Stimulated activated CD8-positive, alpha-beta memory T cell treated with anti-CD3 and anti-CD28 coated beads, Interleukin-7, amount 100 ng/mL, for 1 hour (primary cell): Measurements from ENCODE around the gene F7.

ENCODE experiments used
- DNase-seq, 2 donors: peaks; one replicate each; pipeline ENCODE4 v3.0.0-alpha.2; 2020; ENCODE audit warnings: low read depth in 2 of 2

The F7 gene

DNA sequence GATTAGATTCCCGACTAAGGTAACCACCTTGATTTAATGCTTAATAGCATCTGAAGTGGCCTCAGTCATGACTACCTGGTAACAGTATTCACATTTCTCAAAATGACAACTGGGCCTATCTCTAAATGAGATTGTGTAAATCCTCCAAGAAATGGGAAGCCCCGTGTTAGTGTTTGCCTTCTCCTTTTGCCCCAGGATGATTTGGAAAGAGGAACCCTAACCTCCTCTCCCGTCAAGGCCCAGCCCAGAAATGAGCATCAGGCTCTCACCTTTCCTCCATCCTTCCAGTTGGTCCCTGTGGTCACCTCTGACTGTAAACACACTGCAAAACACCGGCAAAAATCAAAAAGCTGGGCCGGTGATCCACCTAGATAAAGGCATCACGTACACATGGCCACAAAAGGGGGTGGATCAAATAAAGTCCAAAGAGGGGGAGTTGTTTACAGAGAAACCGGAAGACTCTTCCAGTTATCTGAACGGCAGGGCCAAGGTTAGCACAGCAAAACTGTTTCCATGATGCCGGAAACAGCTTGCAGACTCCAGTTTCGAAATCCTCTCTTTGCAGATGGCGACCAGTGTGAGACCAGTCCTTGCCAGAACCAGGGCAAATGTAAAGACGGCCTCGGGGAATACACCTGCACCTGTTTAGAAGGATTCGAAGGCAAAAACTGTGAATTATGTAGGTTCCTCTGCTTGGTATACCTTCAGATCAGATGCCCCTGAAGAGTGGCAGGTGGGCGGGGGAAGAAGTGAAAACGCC is 33.4 kb downstream of the F7 start:
- DNase-seq = no peak

DNA sequence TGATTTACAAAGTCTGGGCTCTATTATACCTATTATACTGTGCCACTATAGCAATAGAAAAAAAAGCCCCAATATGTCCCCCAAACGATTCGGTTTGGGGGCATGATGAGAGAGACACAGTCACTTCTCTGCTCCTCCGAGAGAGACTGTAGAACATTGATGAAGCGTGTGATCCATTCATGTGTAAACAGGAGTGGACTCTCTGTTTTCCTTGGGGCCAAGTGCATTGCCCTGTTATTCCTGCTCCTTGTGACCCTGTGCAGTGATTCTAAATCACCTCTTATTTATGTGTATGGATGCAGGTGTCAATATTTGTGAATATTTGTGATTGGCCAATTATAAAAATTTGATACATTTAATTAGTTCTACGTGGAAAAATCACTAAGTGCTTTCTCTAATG is 34.0 kb downstream of the F7 start:
- DNase-seq = no peak

DNA sequence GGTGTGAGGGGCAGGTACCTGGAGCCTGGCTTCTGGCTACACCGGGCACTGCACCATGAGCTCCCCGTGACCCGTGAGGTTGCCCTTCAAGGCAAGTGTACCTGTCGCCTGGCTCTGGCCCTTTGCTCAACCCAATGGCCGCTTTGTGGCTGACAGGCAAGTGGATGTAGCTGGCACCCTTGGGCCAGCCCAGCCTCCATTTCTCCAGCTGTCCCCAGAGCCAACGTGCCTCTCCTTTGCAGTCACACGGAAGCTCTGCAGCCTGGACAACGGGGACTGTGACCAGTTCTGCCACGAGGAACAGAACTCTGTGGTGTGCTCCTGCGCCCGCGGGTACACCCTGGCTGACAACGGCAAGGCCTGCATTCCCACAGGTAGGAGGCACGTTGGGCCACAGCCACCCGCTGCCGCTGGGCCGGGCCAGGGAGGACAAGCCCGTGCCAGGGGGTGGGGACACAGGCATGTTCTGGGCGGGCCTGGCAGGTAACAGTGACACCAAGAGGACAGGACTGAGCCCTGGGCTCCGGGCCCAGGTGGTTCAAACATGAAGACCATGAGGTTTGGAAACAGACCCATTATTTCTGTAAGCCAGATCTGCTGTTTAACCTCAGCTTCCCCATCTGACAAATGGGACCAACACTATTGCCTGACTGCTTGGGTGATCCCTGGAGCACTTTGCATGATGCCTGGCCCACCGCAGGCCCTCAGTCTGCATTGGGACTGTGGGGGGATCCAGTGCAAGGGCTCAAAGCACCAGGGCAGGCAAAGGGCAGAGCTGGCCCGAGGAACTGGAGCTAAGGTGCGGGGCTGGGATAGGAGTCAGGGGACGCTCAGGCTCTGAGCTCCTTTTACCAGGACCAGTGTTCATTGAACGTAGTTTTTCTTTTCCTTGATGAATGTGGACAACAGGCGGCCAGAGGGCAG is 35.3 kb downstream of the F7 start:
- DNase-seq = no peak

DNA sequence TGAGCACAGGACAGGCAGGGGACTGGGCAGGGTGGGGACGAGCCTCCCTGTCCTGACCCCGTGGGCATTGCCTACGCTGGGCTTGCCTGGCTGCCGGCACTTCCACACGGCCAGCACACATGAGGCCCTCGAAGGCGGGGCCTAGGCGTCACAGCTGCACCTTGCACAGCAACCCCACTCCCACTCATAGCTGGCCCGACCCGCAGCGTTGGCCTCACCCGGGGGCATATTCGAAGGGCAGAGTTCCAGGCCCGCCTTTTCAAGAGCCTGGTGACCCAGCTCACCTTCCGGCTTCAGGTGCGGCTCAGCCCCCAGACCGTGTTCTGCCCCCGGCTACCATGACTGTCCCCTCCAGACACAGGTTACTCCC is 36.0 kb downstream of the F7 start:
- DNase-seq = no peak

DNA sequence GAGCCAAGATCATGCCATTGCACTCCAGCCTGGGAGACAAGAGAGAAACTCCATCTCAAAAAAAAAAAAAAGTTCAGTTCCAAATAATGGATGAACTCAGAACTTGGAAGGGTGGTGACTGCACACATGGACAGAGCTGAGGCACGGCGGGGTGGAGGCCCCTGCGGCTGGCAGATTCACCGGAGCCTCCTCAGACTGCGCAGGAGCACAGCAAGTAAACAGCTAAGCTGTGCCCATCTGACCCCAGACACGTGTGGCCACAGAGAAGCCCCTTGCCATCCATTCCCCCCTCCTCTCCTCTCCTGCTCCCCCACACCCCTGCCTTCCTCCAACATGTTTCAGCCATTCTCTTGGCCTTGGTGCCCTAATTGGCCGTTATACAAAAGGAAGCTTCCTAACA is 37.3 kb downstream of the F7 start:
- DNase-seq = no peak

DNA sequence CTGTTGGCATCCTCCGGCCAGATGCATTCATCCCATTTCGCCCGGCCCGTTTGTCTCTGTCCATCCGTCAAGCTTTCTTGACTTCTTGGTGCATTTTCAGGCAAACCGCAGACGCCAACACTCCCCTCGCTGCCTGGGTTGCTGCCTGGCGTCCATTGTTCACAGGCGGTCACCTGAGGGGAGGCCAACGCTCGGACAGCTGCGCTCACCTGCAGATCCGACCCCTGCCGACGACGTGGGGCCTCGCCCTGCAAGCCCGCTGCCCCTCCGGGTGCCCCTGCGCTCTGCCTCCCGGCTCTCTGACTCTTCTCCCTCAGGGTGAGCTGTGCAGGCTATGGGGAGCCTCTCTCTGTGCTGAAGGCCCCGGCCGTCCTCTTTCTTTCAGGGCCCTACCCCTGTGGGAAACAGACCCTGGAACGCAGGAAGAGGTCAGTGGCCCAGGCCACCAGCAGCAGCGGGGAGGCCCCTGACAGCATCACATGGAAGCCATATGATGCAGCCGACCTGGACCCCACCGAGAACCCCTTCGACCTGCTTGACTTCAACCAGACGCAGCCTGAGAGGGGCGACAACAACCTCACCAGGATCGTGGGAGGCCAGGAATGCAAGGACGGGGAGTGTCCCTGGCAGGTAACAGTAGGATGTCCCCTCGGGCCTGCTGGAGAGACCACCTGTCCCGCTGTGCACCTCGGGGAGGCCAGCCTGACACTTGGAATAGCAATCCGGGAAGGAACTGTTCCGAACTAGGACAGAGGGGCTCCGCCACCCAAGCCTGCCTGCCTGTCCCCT is 38.1 kb downstream of the F7 start:
- no peak for DNase-seq

DNA sequence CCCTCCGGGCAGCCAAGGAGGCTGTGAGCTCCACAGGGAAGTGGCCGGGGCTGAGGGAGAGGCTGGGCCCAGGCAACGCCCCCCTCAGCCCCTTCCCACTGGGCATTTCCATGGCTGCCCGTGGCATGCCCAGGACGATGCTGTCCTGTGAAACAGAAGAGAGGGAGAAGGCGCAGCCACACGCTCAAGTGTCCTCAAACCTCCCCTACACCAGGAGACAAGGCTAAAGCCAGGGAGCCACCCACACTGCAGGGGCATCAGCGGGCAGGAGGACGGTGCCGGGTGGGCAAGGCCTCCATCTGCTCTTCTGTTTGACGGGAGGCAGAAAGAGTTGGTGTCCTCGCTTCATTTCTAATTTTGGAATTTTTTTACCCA is 38.7 kb downstream of the F7 start:
- DNase-seq = no peak

DNA sequence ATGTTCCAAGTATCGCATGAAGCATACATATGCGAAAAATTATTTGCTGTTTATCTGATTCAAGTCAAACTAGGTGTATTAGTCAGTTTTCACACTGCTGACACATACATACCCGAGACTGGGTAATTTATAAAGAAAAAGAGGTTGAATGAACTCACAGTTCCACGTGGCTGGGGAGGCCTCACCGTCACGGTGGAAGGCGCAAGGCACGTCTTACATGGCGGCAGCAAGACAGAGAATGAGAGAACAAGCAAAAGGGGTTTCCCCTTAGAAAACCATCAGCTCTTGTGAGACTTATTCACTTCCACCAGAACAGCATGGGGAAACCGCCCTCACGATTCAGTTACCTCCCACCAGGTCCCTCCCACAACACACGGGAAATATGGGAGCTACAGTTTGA is 39.9 kb downstream of the F7 start:
- DNase-seq = no peak

DNA sequence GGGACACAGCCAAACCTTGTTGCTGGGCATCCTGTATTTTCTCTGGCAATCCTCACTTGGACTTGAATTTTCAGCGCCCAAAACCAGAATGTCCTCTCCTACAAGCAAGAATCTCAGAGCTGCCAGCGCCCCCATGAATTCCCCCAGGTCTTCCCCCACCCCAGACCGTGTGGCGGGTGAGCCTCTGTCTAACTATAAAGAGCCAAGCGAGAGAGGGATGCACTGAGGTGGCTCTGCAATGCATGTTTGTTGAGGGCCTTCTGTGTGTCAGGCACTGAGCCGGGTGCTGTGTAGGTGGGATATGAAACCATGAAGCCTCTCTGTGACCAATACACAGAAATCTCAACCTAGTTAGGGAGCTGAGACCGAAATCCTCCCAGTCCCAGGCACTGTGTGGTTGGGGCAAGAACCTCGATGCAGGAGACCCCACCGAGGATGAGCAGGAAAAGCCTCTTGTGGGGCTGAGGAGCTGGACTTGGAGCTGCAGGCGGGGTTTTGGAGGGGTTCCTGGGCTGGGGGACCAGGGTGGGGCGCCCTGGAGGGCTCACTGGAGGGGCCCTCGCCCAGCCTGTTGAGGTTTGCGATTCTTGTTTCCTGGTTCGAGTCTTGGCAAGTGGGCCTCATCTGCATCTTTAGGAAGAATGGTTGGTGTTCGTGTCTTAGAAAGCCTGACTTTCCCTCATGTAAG is 40.5 kb downstream of the F7 start:
- DNase-seq = no peak

DNA sequence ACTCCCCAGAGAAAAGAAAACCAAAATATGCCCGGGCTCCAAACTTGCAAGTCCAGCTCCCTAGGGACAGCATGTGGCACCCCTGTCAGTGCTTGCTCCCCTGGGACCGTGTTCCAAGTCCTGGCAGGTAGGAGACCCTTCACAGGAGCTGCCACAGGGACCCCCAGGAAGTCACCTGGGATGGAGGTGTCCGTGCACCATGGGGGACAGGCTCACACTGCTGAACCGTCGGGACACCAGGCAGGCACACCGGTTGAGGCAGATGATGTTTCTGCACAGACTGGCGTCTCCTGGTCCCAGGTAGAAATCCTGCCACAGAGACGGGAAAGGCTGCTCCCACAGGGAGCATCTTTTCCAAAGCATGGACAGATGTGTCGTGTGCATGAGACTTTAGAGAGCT is 41.2 kb downstream of the F7 start:
- DNase-seq = no peak

DNA sequence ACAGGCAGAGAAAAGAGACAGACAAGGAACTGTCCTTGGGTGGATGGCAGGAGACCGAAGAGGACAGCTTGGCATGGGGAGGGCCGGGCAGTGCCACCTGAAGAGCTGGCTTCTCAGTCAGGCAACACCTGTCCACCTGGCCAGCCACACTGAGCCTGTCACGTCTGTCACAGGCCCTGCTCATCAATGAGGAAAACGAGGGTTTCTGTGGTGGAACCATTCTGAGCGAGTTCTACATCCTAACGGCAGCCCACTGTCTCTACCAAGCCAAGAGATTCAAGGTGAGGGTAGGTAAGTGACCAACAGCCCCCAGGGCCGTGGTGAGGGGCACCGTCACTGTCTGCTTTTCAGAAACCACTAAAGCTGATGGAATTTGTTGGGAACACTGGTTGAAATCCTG is 41.6 kb downstream of the F7 start:
- DNase-seq = no peak

DNA sequence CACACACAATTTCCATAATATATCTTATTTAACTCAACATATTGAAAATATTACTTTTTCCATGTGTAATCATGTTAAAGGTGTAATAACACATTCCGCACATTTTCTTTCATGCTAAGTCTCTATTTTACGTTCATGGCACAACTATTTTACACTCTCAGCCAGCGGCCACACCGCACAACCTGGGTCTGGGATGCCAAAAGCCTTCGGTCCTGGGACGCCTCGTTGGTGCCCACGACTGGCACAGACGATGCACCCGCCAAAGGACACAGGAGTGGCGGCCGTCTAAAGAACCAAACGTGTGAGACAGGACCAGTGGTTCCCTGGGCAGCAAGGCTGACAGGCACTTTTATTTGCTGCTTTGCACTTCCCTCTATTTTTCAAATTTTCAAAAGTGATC is 42.8 kb downstream of the F7 start:
- DNase-seq = no peak

DNA sequence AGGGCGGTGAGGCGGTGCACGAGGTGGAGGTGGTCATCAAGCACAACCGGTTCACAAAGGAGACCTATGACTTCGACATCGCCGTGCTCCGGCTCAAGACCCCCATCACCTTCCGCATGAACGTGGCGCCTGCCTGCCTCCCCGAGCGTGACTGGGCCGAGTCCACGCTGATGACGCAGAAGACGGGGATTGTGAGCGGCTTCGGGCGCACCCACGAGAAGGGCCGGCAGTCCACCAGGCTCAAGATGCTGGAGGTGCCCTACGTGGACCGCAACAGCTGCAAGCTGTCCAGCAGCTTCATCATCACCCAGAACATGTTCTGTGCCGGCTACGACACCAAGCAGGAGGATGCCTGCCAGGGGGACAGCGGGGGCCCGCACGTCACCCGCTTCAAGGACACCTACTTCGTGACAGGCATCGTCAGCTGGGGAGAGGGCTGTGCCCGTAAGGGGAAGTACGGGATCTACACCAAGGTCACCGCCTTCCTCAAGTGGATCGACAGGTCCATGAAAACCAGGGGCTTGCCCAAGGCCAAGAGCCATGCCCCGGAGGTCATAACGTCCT is 43.4 kb downstream of the F7 start:
- DNase-seq = no peak

DNA sequence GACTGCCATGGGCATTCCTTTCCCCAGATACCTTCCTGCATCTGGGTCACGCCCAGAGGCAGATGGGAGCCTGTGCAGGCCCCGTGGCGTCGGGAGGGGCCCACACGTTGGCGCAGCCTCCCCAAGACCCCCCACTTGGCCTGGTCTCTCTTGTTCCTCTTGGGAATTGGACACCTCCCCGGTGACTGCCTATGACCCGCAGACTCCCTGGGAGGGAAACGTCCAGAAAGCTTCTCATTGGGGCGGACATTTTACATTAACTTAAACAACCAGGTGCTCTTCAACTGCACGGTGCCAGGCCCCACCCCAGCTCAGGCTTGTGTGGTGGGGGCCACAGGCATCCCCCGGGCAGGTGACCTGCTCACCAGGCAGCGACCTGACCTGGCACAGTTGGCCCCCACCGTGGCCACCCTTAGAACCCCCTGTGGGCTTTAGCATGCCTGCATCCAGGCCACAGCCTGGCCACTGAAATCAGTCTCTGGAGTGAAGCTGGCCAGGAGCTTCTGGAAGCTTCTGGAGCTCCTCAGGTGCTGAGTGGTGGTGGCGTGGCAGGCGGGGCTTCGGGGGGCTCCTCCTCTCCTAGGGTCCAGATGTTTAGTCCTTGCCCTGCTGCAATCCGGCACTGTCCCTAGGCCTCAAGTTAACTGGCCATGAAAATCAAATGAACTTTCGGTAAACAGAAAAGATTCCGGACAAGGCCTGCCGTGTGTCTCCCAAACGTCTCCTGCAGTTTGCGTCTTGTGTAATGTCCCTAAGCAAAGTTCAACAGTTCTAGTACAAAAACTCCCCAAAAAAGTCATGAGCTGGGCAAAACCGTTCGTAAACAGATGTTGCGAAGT is 44.3 kb downstream of the F7 start:
- DNase-seq = no peak

DNA sequence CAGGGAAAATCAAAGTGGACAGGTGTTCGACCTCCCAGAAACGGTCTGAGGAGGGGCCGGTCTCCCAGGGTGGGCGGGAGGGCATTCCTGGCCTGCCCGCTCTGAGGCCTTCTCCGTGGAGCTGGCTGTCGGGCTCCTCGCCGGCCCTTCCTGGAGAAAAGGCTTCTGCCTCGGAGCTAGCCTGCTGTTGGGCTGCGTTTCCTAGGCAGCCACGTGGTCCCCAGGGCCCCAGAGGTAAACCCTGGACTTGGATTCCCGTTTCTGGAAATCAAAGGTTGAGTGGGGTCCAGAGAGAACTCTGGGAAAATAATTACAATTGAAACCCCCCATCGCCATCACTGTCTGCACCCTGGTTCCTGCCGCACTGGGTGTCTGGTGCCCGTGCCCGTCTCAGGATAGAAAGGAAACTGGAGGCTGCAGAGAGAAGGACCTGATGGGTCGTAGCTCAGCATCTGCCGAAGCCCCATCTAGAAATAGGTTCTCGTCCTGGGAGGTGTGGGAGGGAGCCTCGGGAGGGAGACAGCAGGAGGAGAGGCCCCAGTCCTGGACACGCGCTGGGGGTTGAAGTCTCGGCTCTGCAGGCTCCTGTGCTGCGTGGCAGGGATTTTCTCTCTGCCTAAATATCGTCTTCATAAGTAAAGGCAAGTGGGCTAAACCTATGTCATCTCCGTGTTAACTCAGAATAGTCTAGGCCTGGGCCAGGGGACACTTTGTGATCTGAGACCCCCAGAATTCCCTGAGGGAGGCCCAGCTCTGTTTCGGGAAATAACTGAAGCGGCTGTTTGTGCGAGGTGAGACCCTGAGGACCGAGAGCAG is 45.2 kb downstream of the F7 start:
- DNase-seq = no peak

DNA sequence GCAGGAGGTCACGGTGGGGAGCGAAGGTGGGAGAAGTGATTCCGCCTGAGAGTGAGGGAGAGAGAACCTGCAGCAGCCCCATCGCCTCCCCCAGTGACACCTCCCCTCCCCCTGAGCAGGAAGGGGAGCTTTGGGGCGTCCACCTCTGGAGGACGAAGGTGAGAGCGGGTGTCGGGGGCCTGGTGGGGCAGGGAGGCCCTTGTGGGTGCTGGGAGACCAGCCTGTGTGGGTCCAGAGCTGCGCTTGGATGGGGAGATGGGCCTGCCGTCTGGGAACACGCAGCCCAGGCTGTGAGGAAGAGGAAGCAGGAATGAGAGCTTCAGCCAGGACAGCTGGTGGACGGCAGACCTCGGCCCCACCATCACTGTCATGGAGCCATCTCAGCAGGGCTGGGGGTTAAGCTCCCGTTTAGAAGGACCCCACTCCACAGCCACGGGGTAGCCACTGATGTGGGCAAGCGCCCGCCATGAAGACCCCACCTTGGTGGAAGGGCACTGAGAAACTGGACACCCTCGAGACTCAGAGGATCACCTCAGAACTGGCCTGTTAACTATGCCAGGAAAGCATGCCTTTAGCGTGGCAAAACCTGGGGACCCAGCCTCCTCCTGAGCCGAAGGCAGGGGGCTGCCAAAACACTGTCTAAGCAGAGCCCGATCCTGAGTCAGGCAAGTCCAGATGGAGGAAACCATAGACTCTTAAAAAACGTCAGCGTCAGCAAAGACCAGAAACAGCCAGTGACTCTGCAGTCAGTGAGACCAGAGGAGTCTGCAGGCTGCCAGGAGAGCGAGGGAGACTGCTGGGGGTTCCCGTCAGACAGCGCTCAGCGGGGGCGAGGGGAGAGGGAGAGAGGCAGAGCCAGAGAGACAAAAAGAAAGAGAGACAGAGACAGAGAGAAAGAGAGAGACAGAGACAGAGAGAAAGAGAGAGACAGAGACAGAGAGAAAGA is 46.4 kb downstream of the F7 start:
- no peak for DNase-seq

DNA sequence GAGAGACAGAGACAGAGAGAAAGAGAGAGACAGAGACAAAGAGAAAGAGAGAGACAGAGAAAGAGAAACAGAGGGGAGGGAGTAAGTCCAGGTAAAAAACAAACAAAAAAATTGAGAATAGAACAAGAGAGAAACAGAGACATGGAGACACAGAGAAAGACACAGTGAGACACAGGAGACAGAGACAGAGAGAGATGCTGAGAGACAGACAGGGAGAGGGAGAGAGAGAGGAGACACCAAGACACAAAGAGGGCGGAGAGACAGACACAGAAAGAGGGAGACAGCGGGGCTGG is 47.0 kb downstream of the F7 start:
- no peak for DNase-seq

DNA sequence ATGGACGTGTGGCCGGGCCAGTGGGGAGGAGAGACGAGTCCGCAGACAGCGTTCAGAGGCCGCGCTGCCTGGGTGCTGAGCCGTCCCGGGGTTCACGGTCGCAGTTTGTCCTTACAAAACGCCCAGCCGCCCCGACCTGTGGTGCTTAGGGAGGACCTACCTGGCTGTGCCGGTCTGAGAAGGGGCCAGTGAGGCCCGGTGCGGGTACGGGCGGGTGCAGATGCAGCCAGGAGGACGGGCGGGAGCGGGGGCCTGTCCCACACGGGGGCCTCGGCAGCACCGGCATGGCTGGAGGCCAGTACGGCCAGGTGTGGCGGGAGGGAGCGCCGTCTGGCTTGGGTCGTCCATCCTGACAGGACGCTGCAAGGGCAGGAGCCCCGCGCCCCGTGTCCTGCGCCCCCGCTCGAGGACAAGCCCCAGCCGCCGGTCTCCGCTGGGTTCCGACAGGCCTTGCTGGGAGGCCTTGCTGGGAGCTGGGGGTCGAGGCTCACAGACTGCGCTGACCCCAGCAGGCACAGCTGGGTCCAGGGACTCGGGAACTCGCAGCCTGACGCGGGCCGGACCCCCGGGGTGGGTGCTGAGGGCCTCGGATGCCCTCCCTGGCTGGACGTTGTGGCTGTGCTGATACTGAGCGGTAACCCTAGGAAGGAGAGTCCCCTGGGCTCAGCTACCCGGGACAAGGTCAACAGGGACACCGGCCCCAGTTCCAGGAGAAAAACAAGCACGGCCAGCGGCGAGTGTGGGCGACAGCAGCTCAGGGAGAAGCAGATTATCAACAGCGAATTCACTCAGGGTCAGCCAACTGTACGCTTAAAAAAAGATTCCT is 47.6 kb downstream of the F7 start:
- DNase-seq = no peak
